ENCODE measurements around the gene RNF222. TPM values are rescaled to one million over a fixed set of nuclear protein-coding genes. Genes with fewer than 3 reads are reported as not detected.

Gene RNF222
- total and polyA plus RNA-seq, 2 of the 8 experiments (the other 6 are each of a cell fraction or from before 2014, with no cell fraction given) = not detected

- TF ChIP-seq NRF1 (IDR thresholded peaks at IDR 0.05; ENCODE audit: low read depth, low read length) = peak; percentile 19; the same call in 1 of the 2 replicates
- TF ChIP-seq MAFK (IDR thresholded peaks at IDR 0.05; ENCODE audit: low read depth, low read length) = 0 out of 2 replicates have a peak, but pooled peaks have one; percentile 6
- TF ChIP-seq BCL11A (IDR thresholded peaks at IDR 0.05; ENCODE audit: low read depth in 2 of 2, low read length in 2 of 2) = no peak
- no peak for TF ChIP-seq BRCA1 (IDR thresholded peaks at IDR 0.05; ENCODE audit: low read depth, low read length)
- TF ChIP-seq NANOG (IDR thresholded peaks at IDR 0.05; ENCODE audit: insufficient read depth, low read depth, low read length, poor library complexity, severe bottlenecking) = no peak
- no peak for TF ChIP-seq ZNF274 (IDR thresholded peaks at IDR 0.05; ENCODE audit: borderline replicate concordance, extremely low read depth, low read length)
- peak; percentile 91 for TF ChIP-seq TAF7 (optimal IDR thresholded peaks at IDR 0.05; ENCODE audit: borderline replicate concordance, low read depth, low read length)
- TF ChIP-seq JUND (IDR thresholded peaks at IDR 0.05; ENCODE audit: low read length) = peak; percentile 17; the same call in 1 of the 2 replicates
- TF ChIP-seq, protein P1, sequence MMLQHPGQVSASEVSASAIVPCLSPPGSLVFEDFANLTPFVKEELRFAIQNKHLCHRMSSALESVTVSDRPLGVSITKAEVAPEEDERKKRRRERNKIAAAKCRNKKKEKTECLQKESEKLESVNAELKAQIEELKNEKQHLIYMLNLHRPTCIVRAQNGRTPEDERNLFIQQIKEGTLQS (IDR thresholded peaks at IDR 0.05; ENCODE audit: insufficient read depth, low read depth, low read length) = no peak
- peak; percentile 90 for TF ChIP-seq TBP (IDR thresholded peaks at IDR 0.05; ENCODE audit: low read depth, low read length)
- TF ChIP-seq, protein P2, sequence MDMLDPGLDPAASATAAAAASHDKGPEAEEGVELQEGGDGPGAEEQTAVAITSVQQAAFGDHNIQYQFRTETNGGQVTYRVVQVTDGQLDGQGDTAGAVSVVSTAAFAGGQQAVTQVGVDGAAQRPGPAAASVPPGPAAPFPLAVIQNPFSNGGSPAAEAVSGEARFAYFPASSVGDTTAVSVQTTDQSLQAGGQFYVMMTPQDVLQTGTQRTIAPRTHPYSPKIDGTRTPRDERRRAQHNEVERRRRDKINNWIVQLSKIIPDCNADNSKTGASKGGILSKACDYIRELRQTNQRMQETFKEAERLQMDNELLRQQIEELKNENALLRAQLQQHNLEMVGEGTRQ (IDR thresholded peaks at IDR 0.05; ENCODE audit: low read length) = peak; percentile 36
- TF ChIP-seq EGR1 (IDR thresholded peaks at IDR 0.05; ENCODE audit: borderline replicate concordance, low read depth, low read length) = peak; percentile 29; the same call in 1 of the 2 replicates
- no peak for TF ChIP-seq SP2 (IDR thresholded peaks at IDR 0.05; ENCODE audit: low read length)
- no peak for TF ChIP-seq RFX5 (IDR thresholded peaks at IDR 0.05; ENCODE audit: borderline replicate concordance, low read depth, low read length)
- peak; percentile 64 for TF ChIP-seq PHF8 (conservative IDR thresholded peaks at IDR 0.05; ENCODE audit: low read depth, low read length)
- TF ChIP-seq BACH1 (IDR thresholded peaks at IDR 0.05; ENCODE audit: low read length) = no peak
- TF ChIP-seq POLR2AphosphoS5 (IDR thresholded peaks at IDR 0.05; ENCODE audit: low read depth, low read length) = peak; percentile 100
- no peak for TF ChIP-seq EZH2 (IDR thresholded peaks at IDR 0.05; ENCODE audit: low read depth, low read length, severe bottlenecking)
- no peak for TF ChIP-seq SUZ12 (IDR thresholded peaks at IDR 0.05; ENCODE audit: low read length)
- peak; percentile 62 for TF ChIP-seq CHD2 (IDR thresholded peaks at IDR 0.05; ENCODE audit: low read length)
- peak in 1 of 2 experiments; percentile 66; a peak in 1 of 3 replicates for TF ChIP-seq EP300 (IDR thresholded peaks at IDR 0.05; ENCODE audit: borderline replicate concordance in 1 of 2, low read depth in 2 of 2, low read length in 2 of 2)
- TF ChIP-seq, protein P3, sequence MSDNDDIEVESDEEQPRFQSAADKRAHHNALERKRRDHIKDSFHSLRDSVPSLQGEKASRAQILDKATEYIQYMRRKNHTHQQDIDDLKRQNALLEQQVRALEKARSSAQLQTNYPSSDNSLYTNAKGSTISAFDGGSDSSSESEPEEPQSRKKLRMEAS (IDR thresholded peaks at IDR 0.05) = peak; percentile 73
Observed at GRCh38 chr17:8376271-8377067, 21.2 kb downstream of the RNF222 start, which contains the start of gene KRABD2 (continued).

Data from H1 (cell line).